H9 (cell line): ENCODE measurements around the gene ATP8B4. TPM values are rescaled to one million over a fixed set of nuclear protein-coding genes. Genes with fewer than 3 reads are reported as not detected.

ENCODE experiments used
- DNase-seq: peaks from one replicate; pipeline ENCODE4 v3.0.0-alpha.2; 2017
- H2AFZ ChIP-seq: one replicate; pipeline ENCODE4 v1.6.1; 2013; ENCODE audit warnings: mild to moderate bottlenecking, low read length, control low read depth, moderate library complexity
- H2AK5ac ChIP-seq: 2 replicates; pipeline ENCODE4 v1.6.1; 2013; ENCODE audit warnings: low read length, control low read depth, mixed read lengths; ENCODE audit not compliant: insufficient read length
- H2BK120ac ChIP-seq: one replicate; pipeline ENCODE4 v1.6.1; 2013; ENCODE audit warnings: low read depth, mild to moderate bottlenecking, low read length, control low read depth, inconsistent platforms; ENCODE audit not compliant: poor library complexity, severe bottlenecking
- H2BK12ac ChIP-seq: 2 replicates; pipeline ENCODE4 v1.6.1; 2013; ENCODE audit warnings: low read length, control low read depth, mixed read lengths, low read depth; ENCODE audit not compliant: insufficient read length
- H2BK15ac ChIP-seq: 2 replicates; pipeline ENCODE4 v1.6.1; 2013; ENCODE audit warnings: low read depth, low read length, control low read depth
- H2BK20ac ChIP-seq: one replicate; pipeline ENCODE4 v1.6.1; 2013; ENCODE audit warnings: low read depth, mild to moderate bottlenecking, low read length, control low read depth, inconsistent platforms; ENCODE audit not compliant: poor library complexity, severe bottlenecking
- H2BK5ac ChIP-seq: 2 replicates; pipeline ENCODE4 v1.6.1; 2013; ENCODE audit warnings: low read length, control low read depth, mixed read lengths; ENCODE audit not compliant: insufficient read length
- H3K14ac ChIP-seq: 2 replicates; pipeline ENCODE4 v1.6.1; 2013; ENCODE audit warnings: low read length, control low read depth; ENCODE audit not compliant: insufficient read depth
- H3K18ac ChIP-seq: 2 replicates; pipeline ENCODE4 v1.6.1; 2013; ENCODE audit warnings: low read depth, mild to moderate bottlenecking, mixed read lengths, low read length, control low read depth; ENCODE audit not compliant: insufficient read length
- H3K23ac ChIP-seq: 2 replicates; pipeline ENCODE4 v1.6.1; 2013; ENCODE audit warnings: low read length, control low read depth, mixed read lengths, low read depth; ENCODE audit not compliant: insufficient read length
- H3K23me2 ChIP-seq: 2 replicates; pipeline ENCODE4 v1.6.1; 2013; ENCODE audit warnings: low read depth, mild to moderate bottlenecking, mixed read lengths, low read length, control low read depth; ENCODE audit not compliant: insufficient read length, poor library complexity, severe bottlenecking
- H3K27ac ChIP-seq: 2 replicates; pipeline ENCODE4 v1.5.1; 2013; ENCODE audit warnings: low read length, control low read depth, mixed read lengths, low read depth; ENCODE audit not compliant: insufficient read length
- H3K27me3 ChIP-seq: 2 replicates; pipeline ENCODE4 v1.6.1; 2013; ENCODE audit warnings: low read length, control low read depth, inconsistent platforms; ENCODE audit not compliant: insufficient read depth
- H3K4ac ChIP-seq: 2 replicates; pipeline ENCODE4 v1.6.1; 2013; ENCODE audit warnings: low read depth, mild to moderate bottlenecking, control low read depth, inconsistent platforms, low read length, moderate library complexity
- H3K4me1 ChIP-seq: 2 replicates; pipeline ENCODE4 v1.6.1; 2013; ENCODE audit warnings: low read length, control low read depth, inconsistent platforms; ENCODE audit not compliant: insufficient read depth
- H3K4me2 ChIP-seq: 2 replicates; pipeline ENCODE4 v1.6.1; 2013; ENCODE audit warnings: low read length, control low read depth, mixed read lengths; ENCODE audit not compliant: insufficient read length, insufficient read depth
- H3K56ac ChIP-seq: 2 replicates; pipeline ENCODE4 v1.6.1; 2013; ENCODE audit warnings: low read depth, mild to moderate bottlenecking, mixed read lengths, low read length, control low read depth; ENCODE audit not compliant: insufficient read length
- H3K79me1 ChIP-seq: 2 replicates; pipeline ENCODE4 v1.6.1; 2013; ENCODE audit warnings: low read depth, mild to moderate bottlenecking, moderate library complexity, low read length, control low read depth, inconsistent platforms; ENCODE audit not compliant: insufficient read depth, poor library complexity, severe bottlenecking
- H3K79me2 ChIP-seq: 2 replicates; pipeline ENCODE4 v1.6.1; 2013; ENCODE audit warnings: low read length, control low read depth, inconsistent platforms; ENCODE audit not compliant: insufficient read depth
- H3K9ac ChIP-seq: 2 replicates; pipeline ENCODE4 v1.6.1; 2013; ENCODE audit warnings: low read length, control low read depth, mixed read lengths; ENCODE audit not compliant: insufficient read length; ENCODE audit errors: extremely low read depth
- H3K9me3 ChIP-seq: one replicate; pipeline ENCODE4 v1.6.1; 2013; ENCODE audit warnings: low read depth, low read length, inconsistent platforms; ENCODE audit not compliant: control insufficient read depth
- H3T11ph ChIP-seq: one replicate; pipeline ENCODE4 v1.6.1; 2013; ENCODE audit warnings: mild to moderate bottlenecking, low read length, control low read depth, inconsistent platforms
- H4K20me1 ChIP-seq: one replicate; pipeline ENCODE4 v1.6.1; 2013; ENCODE audit not compliant: control insufficient read depth, insufficient read length, insufficient read depth
- H4K5ac ChIP-seq: 2 replicates; pipeline ENCODE4 v1.6.1; 2013; ENCODE audit warnings: low read depth, mild to moderate bottlenecking, mixed read lengths, low read length, control low read depth; ENCODE audit not compliant: insufficient read length
- H4K8ac ChIP-seq: replicated peaks from 2 replicates; pipeline ENCODE4 v1.6.1; 2013; ENCODE audit warnings: low read length, control low read depth, mixed read lengths, low read depth; ENCODE audit not compliant: insufficient read length
- H4K91ac ChIP-seq: 2 replicates; pipeline ENCODE4 v1.6.1; 2013; ENCODE audit warnings: low read depth, mild to moderate bottlenecking, moderate library complexity, mixed read lengths, low read length, control low read depth; ENCODE audit not compliant: insufficient read length
- H3K27ac Mint-ChIP-seq, 3 experiments: 2 replicates in 2 of 3; 3 replicates in 1 of 3; pipeline ENCODE4 v1.8.0; 2020 to 2021; ENCODE audit warnings: mixed read lengths in 3 of 3, mild to moderate bottlenecking in 1 of 3, moderate library complexity in 1 of 3
- H3K27me3 Mint-ChIP-seq: 2 replicates; pipeline ENCODE4 v1.8.0; 2021; ENCODE audit warnings: low read depth, mild to moderate bottlenecking, moderate library complexity, mixed read lengths
- H3K36me3 Mint-ChIP-seq, 3 experiments: 2 replicates in 2 of 3; 3 replicates in 1 of 3; pipeline ENCODE4 v1.8.0; 2020 to 2021; ENCODE audit warnings: low read depth in 3 of 3, mixed read lengths in 3 of 3; ENCODE audit not compliant: insufficient read depth in 1 of 3
- H3K4me1 Mint-ChIP-seq, 2 experiments: 2 replicates each; pipeline ENCODE4 v1.8.0; 2020; ENCODE audit warnings: mixed read lengths in 2 of 2
- H3K4me3 Mint-ChIP-seq, 2 experiments: 2 replicates in 1 of 2; 3 replicates in 1 of 2; pipeline ENCODE4 v1.8.0; 2020 to 2021; ENCODE audit warnings: mild to moderate bottlenecking in 2 of 2, mixed read lengths in 2 of 2, moderate library complexity in 1 of 2
- H3K9me3 Mint-ChIP-seq, 2 experiments: 2 replicates in 1 of 2; 3 replicates in 1 of 2; pipeline ENCODE4 v1.8.0; 2020; ENCODE audit warnings: mild to moderate bottlenecking in 2 of 2, mixed read lengths in 2 of 2, moderate library complexity in 1 of 2
- WGBS: extraction: QIAGEN DNeasy Blood & Tissue Kit; methylation state at CpG from one replicate; pipeline ENCODE4 v1.1.7; 2013; ENCODE audit warnings: missing lambda C conversion rate, low lambda C conversion rate, mixed read lengths; ENCODE audit not compliant: insufficient read length; ENCODE audit errors: extremely low coverage; 5-methylcytosine and 5-hydroxymethylcytosine counted together
- total RNA-seq: library from RNA; stranded (reverse); gene quantifications from 2 replicates; pipeline ENCODE4 v1.2.1, GENCODE V29; 2021
- TF ChIP-seq, protein P1 (sequence below): fragments of 200-600 bp; sonication (generic); conservative IDR thresholded peaks from 3 replicates; pipeline ENCODE4 v1.8.0; 2021; ENCODE audit warnings: antibody characterized with exemption, mild to moderate bottlenecking

Gene ATP8B4
- total RNA-seq, 1 experiment from 2014 or later: 0.52 TPM

DNA sequence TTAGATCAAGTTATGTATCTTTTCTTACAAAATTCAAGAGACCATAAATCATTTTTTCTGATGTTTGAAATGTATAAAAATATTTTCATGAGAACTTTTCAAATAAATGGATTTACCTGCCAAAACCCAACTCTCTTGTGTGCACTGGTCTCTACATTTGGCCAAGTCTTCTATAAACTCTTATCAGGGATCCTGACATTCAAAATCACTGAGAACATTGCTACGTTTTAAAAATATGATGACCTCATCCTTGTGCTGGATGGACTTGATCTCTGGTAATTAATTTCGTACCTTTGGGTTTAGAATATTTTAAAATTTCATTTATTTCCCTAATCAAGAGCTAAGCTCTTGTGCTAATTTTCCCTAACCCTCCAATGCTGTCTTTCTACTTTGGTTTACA lies 127.4 kb downstream of the ATP8B4 start:
- Histone ChIP-seq H2BK20ac (no peak overlapping the region), H3K79me1 (no peaks in the 10 kb centered on the region), H3K27me3 (no peaks in the 10 kb centered on the region), H2AFZ (no peak overlapping the region), H2BK15ac (no peak overlapping the region), H3K9me3 (no peaks in the 10 kb centered on the region), H3K27ac (no peak overlapping the region), H3K14ac (no peak overlapping the region), H3T11ph (no peak overlapping the region), H3K4me1 (no peaks in the 10 kb centered on the region), H4K8ac (no peak overlapping the region), H3K56ac (no peak overlapping the region), H4K91ac (no peak overlapping the region), H3K18ac (no peak overlapping the region), H4K20me1 (no peaks in the 10 kb centered on the region), H3K79me2 (no peaks in the 10 kb centered on the region), H2BK5ac (no peak overlapping the region), H3K4me2 (no peak overlapping the region), H3K4ac (no peak overlapping the region), H3K23ac (no peak overlapping the region), H2BK120ac (no peak overlapping the region), H3K23me2 (no peaks in the 10 kb centered on the region), H3K9ac (no peak overlapping the region), H4K5ac (no peak overlapping the region), H2BK12ac (no peak overlapping the region), H2AK5ac (no peak overlapping the region)
- TF ChIP-seq, protein P1, sequence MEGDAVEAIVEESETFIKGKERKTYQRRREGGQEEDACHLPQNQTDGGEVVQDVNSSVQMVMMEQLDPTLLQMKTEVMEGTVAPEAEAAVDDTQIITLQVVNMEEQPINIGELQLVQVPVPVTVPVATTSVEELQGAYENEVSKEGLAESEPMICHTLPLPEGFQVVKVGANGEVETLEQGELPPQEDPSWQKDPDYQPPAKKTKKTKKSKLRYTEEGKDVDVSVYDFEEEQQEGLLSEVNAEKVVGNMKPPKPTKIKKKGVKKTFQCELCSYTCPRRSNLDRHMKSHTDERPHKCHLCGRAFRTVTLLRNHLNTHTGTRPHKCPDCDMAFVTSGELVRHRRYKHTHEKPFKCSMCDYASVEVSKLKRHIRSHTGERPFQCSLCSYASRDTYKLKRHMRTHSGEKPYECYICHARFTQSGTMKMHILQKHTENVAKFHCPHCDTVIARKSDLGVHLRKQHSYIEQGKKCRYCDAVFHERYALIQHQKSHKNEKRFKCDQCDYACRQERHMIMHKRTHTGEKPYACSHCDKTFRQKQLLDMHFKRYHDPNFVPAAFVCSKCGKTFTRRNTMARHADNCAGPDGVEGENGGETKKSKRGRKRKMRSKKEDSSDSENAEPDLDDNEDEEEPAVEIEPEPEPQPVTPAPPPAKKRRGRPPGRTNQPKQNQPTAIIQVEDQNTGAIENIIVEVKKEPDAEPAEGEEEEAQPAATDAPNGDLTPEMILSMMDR: no peak
- Mint-ChIP-seq H3K36me3 (no peaks in the 10 kb centered on the region), H3K9me3 (no peaks in the 10 kb centered on the region), H3K4me1 (peaks cover 14 to 20% of the 10 kb centered on the region in 2 experiments), H3K27ac (no peak overlapping the region), H3K27me3 (no peaks in the 10 kb centered on the region), H3K4me3 (no peak overlapping the region)
- no CpG with 5 or more reads among the region's 2 CpGs for WGBS
- no peak for DNase-seq
